Panc1 (cell line): ENCODE measurements around the gene BAIAP2. TPM values are rescaled to one million over a fixed set of nuclear protein-coding genes. Genes with fewer than 3 reads are reported as not detected.

Experiments used
- ATAC-seq: fragments of 200-7000 bp; cut with Tn5 transposase; 2 replicates; pipeline ENCODE4 v1.9.1; 2020; ENCODE audit warnings: mild to moderate bottlenecking, moderate library complexity
- BruUV-seq: library from RNA; stranded (reverse); fragments of 400-500 nt; replicated peaks from 2 replicates; lab custom pipeline; 2021; lab: Mats Ljungman, UMichigan
- CTCF ChIA-PET: fragments of 300-600 bp; sonication (Branson Sonifier 250); formaldehyde crosslinking; loops from one replicate; lab custom pipeline; 2022; ENCODE audit warnings: antibody characterized with exemption; lab: Charles Lee
- POLR2A ChIA-PET: fragments of 300-600 bp; sonication (Branson Sonifier 250); formaldehyde crosslinking; loops from one replicate; lab custom pipeline; 2022; ENCODE audit warnings: antibody characterized with exemption; lab: Charles Lee
- DNase-seq: peaks from one replicate; pipeline ENCODE4 v3.0.0-alpha.2; 2010; ENCODE audit warnings: low read depth, low spot score
- H3K27ac ChIP-seq: 2 replicates; pipeline ENCODE4 v1.5.1; 2011; ENCODE audit warnings: mild to moderate bottlenecking, low read length, inconsistent platforms
- H3K27me3 ChIP-seq: fragments of 200-500 bp; sonication (Bioruptor generic); 2 replicates; pipeline ENCODE4 v1.6.0; 2014; ENCODE audit warnings: low read length, inconsistent platforms; ENCODE audit not compliant: control insufficient read depth, insufficient read depth
- H3K36me3 ChIP-seq: fragments of 200-500 bp; sonication (Bioruptor generic); 2 replicates; pipeline ENCODE4 v1.5.1; 2014; ENCODE audit warnings: inconsistent platforms, mild to moderate bottlenecking, low read length, moderate library complexity; ENCODE audit not compliant: control insufficient read depth, insufficient read depth
- H3K4me1 ChIP-seq: 2 replicates; pipeline ENCODE4 v1.5.1; 2011; ENCODE audit warnings: inconsistent platforms, mild to moderate bottlenecking, low read length, moderate library complexity; ENCODE audit not compliant: control insufficient read depth, insufficient read depth
- H3K4me3 ChIP-seq, 2 experiments: 2 replicates each; pipeline ENCODE4 v1.5.1; 2011 to 2012; ENCODE audit warnings: low read depth in 2 of 2, low read length in 2 of 2, mild to moderate bottlenecking in 2 of 2, inconsistent platforms in 1 of 2, moderate library complexity in 1 of 2
- H3K9me3 ChIP-seq: fragments of 200-500 bp; sonication (Bioruptor generic); 2 replicates; pipeline ENCODE4 v1.5.1; 2014; ENCODE audit warnings: low read depth, mild to moderate bottlenecking, inconsistent platforms, low read length, moderate library complexity; ENCODE audit not compliant: control insufficient read depth, insufficient read depth
- CTCF ChIP-seq: fragments of 450-650 bp; IDR thresholded peaks from 2 replicates; pipeline ENCODE4 v1.5.1; 2017; ENCODE audit warnings: mild to moderate bottlenecking
- POLR2AphosphoS5 ChIP-seq: IDR thresholded peaks from 2 replicates; pipeline ENCODE4 v1.6.1; 2012; ENCODE audit warnings: mild to moderate bottlenecking, low read depth, low read length, moderate library complexity
- REST ChIP-seq, 2 experiments: IDR thresholded peaks; 2 replicates each; pipeline ENCODE4 v1.6.1; 2011 to 2012; ENCODE audit warnings: low read depth in 2 of 2, control low read depth in 1 of 2, low read length in 1 of 2, mild to moderate bottlenecking in 1 of 2, moderate library complexity in 1 of 2; ENCODE audit not compliant: insufficient read depth in 1 of 2
- SIN3A ChIP-seq: IDR thresholded peaks from 2 replicates; pipeline ENCODE4 v1.6.1; 2012; ENCODE audit warnings: low read depth, mild to moderate bottlenecking, low read length, moderate library complexity, borderline replicate concordance; ENCODE audit not compliant: insufficient read depth
- TCF7L2 ChIP-seq: IDR thresholded peaks from 2 replicates; pipeline ENCODE4 v1.6.1; 2011; ENCODE audit warnings: mild to moderate bottlenecking, low read depth, low read length, inconsistent platforms
- in situ Hi-C: cut with HindIII; loops from 2 replicates; pipeline ENCODE4 v1.10.0; 2016; ENCODE audit warnings: low sequenced_read_pairs, low pct_unique_long_range_greater_than_20kb
- intact Hi-C: fragments of 100-400 bp; cut with micrococcal nuclease; formaldehyde crosslinking; loops from one replicate; pipeline ENCODE4 v1.10.0; 2022; ENCODE audit not compliant: unreplicated experiment
- total RNA-seq: library from RNA; stranded (reverse); gene quantifications from one replicate; pipeline ENCODE4 v1.2.1, GENCODE V29; 2021; ENCODE audit not compliant: unreplicated experiment

Gene BAIAP2
- total RNA-seq, 1 experiment from 2014 or later = 125 TPM

DNA sequence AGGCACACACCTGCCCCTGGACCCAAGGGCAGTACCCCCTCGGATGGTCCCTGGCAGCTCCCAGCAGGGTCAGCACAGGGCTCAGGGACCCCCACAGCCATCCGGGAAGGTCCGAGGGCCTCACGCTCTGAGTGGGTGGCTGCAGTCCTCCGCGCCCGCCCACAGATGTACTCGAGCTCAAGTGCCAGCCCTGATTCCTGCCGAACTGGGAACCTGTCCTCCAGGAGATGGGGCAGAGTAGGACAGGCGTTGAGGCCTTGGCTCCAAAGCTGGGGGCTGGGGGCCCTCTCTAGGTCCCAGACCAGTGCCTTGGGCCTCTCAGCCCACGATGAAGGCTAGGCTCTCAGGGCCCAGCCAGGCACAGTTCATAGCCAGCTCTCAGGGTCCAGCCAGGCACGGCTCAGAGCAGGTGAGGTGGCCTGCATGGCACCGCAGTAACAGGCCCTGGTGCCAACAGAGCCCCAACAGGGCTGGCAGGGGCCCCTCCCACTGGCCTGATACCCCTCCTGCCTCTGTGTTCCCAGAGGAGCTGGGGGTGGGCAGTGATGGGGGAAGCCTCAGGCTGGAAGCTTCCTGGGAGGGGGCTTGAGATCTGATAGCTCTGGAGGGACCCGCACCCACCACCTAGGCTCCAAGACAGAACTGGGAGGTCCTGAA is 94.9 kb downstream of the BAIAP2 start:
- H3K4me1 ChIP-seq = peaks cover 16% of the 10 kb centered on the region
- POLR2A ChIA-PET = interaction anchor here (0.6 kb wide), 2 partner anchors 18 to 93 kb away, joined by 6 to 18 read pairs; partner anchors contain the start of gene CEP131
- no peak overlapping the region for H3K27ac ChIP-seq
- H3K9me3 ChIP-seq = no peaks in the 10 kb centered on the region
- no peak overlapping the region for H3K4me3 ChIP-seq
- TF ChIP-seq SIN3A = no peak
- TF ChIP-seq CTCF = no peak
- TF ChIP-seq REST (IDR thresholded peaks at IDR 0.05; ENCODE audit: insufficient read depth in 1 of 2, low read depth in 2 of 2, low read length in 1 of 2) = no peak
- TF ChIP-seq POLR2AphosphoS5 = no peak
- no peak for TF ChIP-seq TCF7L2
- H3K36me3 ChIP-seq = no peaks in the 10 kb centered on the region
- intact Hi-C loops = no loop called here
- no peak for DNase-seq
- BruUV-seq = no TSS peak
- no peaks in the 10 kb centered on the region for H3K27me3 ChIP-seq
- ATAC-seq = peak; percentile 12; the same call in 1 of the 2 replicates
- CTCF ChIA-PET = no interaction called here
- in situ Hi-C loops = no loop called here

- no peak for DNase-seq
- no TSS peak for BruUV-seq
- no peaks in the 10 kb centered on the region for H3K27me3 ChIP-seq
- H3K9me3 ChIP-seq = no peaks in the 10 kb centered on the region
- ChIA-PET CTCF (no interaction called here), POLR2A (interaction anchor here (0.6 kb wide), 1 partner anchor 92 kb away, joined by 18 read pairs; the partner anchor contains the start of gene CEP131)
- peaks cover 11% of the 10 kb centered on the region for H3K4me1 ChIP-seq
- no peak for ATAC-seq
- no peak overlapping the region for H3K27ac ChIP-seq
- in situ Hi-C loops (no loop called here), intact Hi-C loops (no loop called here)
- no peaks in the 10 kb centered on the region for H3K36me3 ChIP-seq
- TF ChIP-seq TCF7L2 (no peak), POLR2AphosphoS5 (no peak), SIN3A (no peak), REST (IDR thresholded peaks at IDR 0.05; ENCODE audit: insufficient read depth in 1 of 2, low read depth in 2 of 2, low read length in 1 of 2) (no peak), CTCF (no peak)
- H3K4me3 ChIP-seq = no peak overlapping the region
Observed at GRCh38 chr17:81130385-81131361, 95.7 kb downstream of the BAIAP2 start.
